Measurements from ENCODE around the gene F8. TPM values are rescaled to one million over a fixed set of nuclear protein-coding genes. Genes with fewer than 3 reads are reported as not detected.

F8 gene
- total and polyA plus RNA-seq, 9 of the 15 experiments (the other 6 are each of a cell fraction or from before 2014, with no cell fraction given): 0.41 to 3.8 (median 0.91) TPM

GRCh38 chrX:154804957-154805695, 217.4 kb downstream of the F8 start, which contains the start of gene MPP1 (continued):
- TF ChIP-seq NKRF (IDR thresholded peaks at IDR 0.05; ENCODE audit: borderline replicate concordance): peak; percentile 50; the same call in 1 of the 2 replicates
- no peak for TF ChIP-seq KLF10 (CRISPR knock-in tag; IDR thresholded peaks at IDR 0.05)
- no peak for TF ChIP-seq ELK1 (CRISPR knock-in tag; IDR thresholded peaks at IDR 0.05)
- no peak for TF ChIP-seq ZNF740 (CRISPR knock-in tag; IDR thresholded peaks at IDR 0.05)
- no peak for TF ChIP-seq ZNF740 (tag; IDR thresholded peaks at IDR 0.05)
- no peak for TF ChIP-seq ZBTB11 (CRISPR knock-in tag; IDR thresholded peaks at IDR 0.05)
- TF ChIP-seq MYBL2 (IDR thresholded peaks at IDR 0.05; ENCODE audit: low read depth): no peak
- TF ChIP-seq MYBL2 (CRISPR knock-in tag; IDR thresholded peaks at IDR 0.05; ENCODE audit: borderline replicate concordance): no peak
- TF ChIP-seq RERE (CRISPR knock-in tag; IDR thresholded peaks at IDR 0.05; ENCODE audit: borderline replicate concordance): no peak
- TF ChIP-seq CEBPG (CRISPR knock-in tag; IDR thresholded peaks at IDR 0.05): no peak
- TF ChIP-seq CEBPG (tag; conservative IDR thresholded peaks at IDR 0.05 in 1 of 2, IDR thresholded peaks at IDR 0.05 in 1 of 2): no peak
- no peak for TF ChIP-seq PHF21A (IDR thresholded peaks at IDR 0.05; ENCODE audit: borderline replicate concordance, low read depth)

All from K562 (cell line).